ENCODE data around the gene RBM34. TPM values are rescaled to one million over a fixed set of nuclear protein-coding genes. Genes with fewer than 3 reads are reported as not detected.

Gene RBM34
- total RNA-seq, 1 donor from 2014 or later = 129 TPM

DNA sequence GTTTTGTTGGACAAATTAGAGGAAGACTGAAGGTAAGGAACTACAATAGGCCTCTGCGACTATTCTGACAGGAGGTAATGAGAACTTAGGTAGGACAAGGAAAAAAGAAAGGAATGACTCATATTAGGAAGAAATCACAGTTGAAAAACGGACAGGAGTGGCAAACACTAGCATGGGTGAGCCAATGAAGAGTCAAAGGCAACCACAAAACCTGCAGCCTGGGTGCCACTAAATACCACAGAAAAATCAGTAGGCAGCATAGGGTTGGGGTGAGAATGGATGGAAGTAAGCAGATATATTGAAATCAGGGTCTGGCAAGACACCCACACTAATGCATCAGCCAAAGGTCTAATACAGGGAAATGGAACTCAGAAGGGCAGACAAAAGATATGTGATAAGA is 10.0 kb downstream of the RBM34 start:
- Histone ChIP-seq H3K4me3 (ENCODE audit: insufficient read depth, low read depth, low read length) (no peak overlapping the region), H3K27me3 (ENCODE audit: insufficient read depth, low read length) (no peaks in the 10 kb centered on the region), H3K27ac (ENCODE audit: low read depth, low read length) (no peak overlapping the region), H4K20me1 (ENCODE audit: insufficient read depth, low read length) (peaks cover 20% of the 10 kb centered on the region), H2AFZ (ENCODE audit: low read depth, low read length) (no peak overlapping the region), H3K9me3 (ENCODE audit: insufficient read depth, low read depth, low read length) (no peaks in the 10 kb centered on the region), H3K9ac (ENCODE audit: low read length) (no peak overlapping the region), H3K79me2 (ENCODE audit: insufficient read depth, low read length) (peaks cover 25% of the 10 kb centered on the region), H3K4me2 (ENCODE audit: low read length) (no peak overlapping the region), H3K36me3 (ENCODE audit: insufficient read depth, low read length) (peaks cover 54% of the 10 kb centered on the region), H3K4me1 (ENCODE audit: insufficient read depth, low read length) (no peaks in the 10 kb centered on the region)
- TF ChIP-seq CTCF (IDR thresholded peaks at IDR 0.05; ENCODE audit: insufficient read depth, low read depth, low read length) = no peak
- TF ChIP-seq EZH2 (IDR thresholded peaks at IDR 0.05; ENCODE audit: insufficient read depth, low read length) = no peak
- H3K9me3 Mint-ChIP-seq (ENCODE audit: unreplicated experiment) = no peaks in the 10 kb centered on the region
- peaks cover 3% of the 10 kb centered on the region for H3K4me1 Mint-ChIP-seq (ENCODE audit: low read depth, unreplicated experiment)
- DNase-seq (ENCODE audit: low read depth) (no peak), FAIRE-seq (no peak)
- no peaks in the 10 kb centered on the region for H3K27me3 Mint-ChIP-seq (ENCODE audit: low read depth, unreplicated experiment)
- H3K27ac Mint-ChIP-seq (ENCODE audit: unreplicated experiment) = no peak overlapping the region
- H3K4me3 Mint-ChIP-seq (ENCODE audit: unreplicated experiment) = peak overlapping the region; percentile 3
- H3K36me3 Mint-ChIP-seq (ENCODE audit: low read depth, unreplicated experiment) = peaks cover 25% of the 10 kb centered on the region

DNA sequence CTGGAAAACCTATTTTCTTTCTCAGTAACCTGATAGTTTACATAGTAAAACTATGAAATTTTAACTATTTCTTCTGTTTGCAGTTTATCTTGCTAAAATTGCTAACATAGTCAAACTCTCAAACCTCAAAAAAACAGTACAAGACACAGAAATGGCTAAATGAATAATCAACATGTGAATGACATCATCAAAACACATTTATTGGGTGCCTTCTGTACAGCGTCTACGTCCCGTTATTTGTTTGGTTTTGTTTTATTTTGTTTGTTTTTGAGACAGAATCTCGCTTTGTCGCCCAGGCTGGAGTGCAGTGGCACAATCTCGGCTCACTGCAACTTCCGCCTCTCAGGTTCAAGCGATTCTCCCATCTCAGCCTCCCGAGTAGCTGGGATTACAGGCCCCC is 11.2 kb downstream of the RBM34 start:
- DNase-seq (ENCODE audit: low read depth) (no peak), FAIRE-seq (no peak)
- no peak overlapping the region for H3K4me3 Mint-ChIP-seq (ENCODE audit: unreplicated experiment)
- no peak overlapping the region for H3K27ac ChIP-seq (ENCODE audit: low read depth, low read length)
- peaks cover 24% of the 10 kb centered on the region for H4K20me1 ChIP-seq (ENCODE audit: insufficient read depth, low read length)
- H3K36me3 ChIP-seq (ENCODE audit: insufficient read depth, low read length) = peaks cover 64% of the 10 kb centered on the region
- no peak overlapping the region for H3K27ac Mint-ChIP-seq (ENCODE audit: unreplicated experiment)
- H3K27me3 Mint-ChIP-seq (ENCODE audit: low read depth, unreplicated experiment) = no peaks in the 10 kb centered on the region
- H2AFZ ChIP-seq (ENCODE audit: low read depth, low read length) = no peak overlapping the region
- TF ChIP-seq CTCF (IDR thresholded peaks at IDR 0.05; ENCODE audit: insufficient read depth, low read depth, low read length) (no peak), EZH2 (IDR thresholded peaks at IDR 0.05; ENCODE audit: insufficient read depth, low read length) (no peak)
- no peak overlapping the region for H3K4me3 ChIP-seq (ENCODE audit: insufficient read depth, low read depth, low read length)
- H3K27me3 ChIP-seq (ENCODE audit: insufficient read depth, low read length) = no peaks in the 10 kb centered on the region
- peaks cover 30% of the 10 kb centered on the region for H3K79me2 ChIP-seq (ENCODE audit: insufficient read depth, low read length)
- H3K9me3 Mint-ChIP-seq (ENCODE audit: unreplicated experiment) = no peaks in the 10 kb centered on the region
- H3K36me3 Mint-ChIP-seq (ENCODE audit: low read depth, unreplicated experiment) = peaks cover 26% of the 10 kb centered on the region
- peaks cover 3% of the 10 kb centered on the region for H3K4me1 Mint-ChIP-seq (ENCODE audit: low read depth, unreplicated experiment)
- H3K4me1 ChIP-seq (ENCODE audit: insufficient read depth, low read length) = no peaks in the 10 kb centered on the region
- no peak overlapping the region for H3K9ac ChIP-seq (ENCODE audit: low read length)
- H3K9me3 ChIP-seq (ENCODE audit: insufficient read depth, low read depth, low read length) = no peaks in the 10 kb centered on the region
- H3K4me2 ChIP-seq (ENCODE audit: low read length) = no peak overlapping the region

GRCh38 chr1:235147269-235147668 is 13.8 kb downstream of the RBM34 start:
- no peak for TF ChIP-seq EZH2 (IDR thresholded peaks at IDR 0.05; ENCODE audit: insufficient read depth, low read length)
- no peak for TF ChIP-seq CTCF (IDR thresholded peaks at IDR 0.05; ENCODE audit: insufficient read depth, low read depth, low read length)
- Histone ChIP-seq H3K4me3 (ENCODE audit: insufficient read depth, low read depth, low read length) (no peak overlapping the region), H4K20me1 (ENCODE audit: insufficient read depth, low read length) (peaks cover 34% of the 10 kb centered on the region), H3K4me1 (ENCODE audit: insufficient read depth, low read length) (no peaks in the 10 kb centered on the region), H3K36me3 (ENCODE audit: insufficient read depth, low read length) (peaks cover 63% of the 10 kb centered on the region), H3K79me2 (ENCODE audit: insufficient read depth, low read length) (peaks cover 43% of the 10 kb centered on the region), H3K27me3 (ENCODE audit: insufficient read depth, low read length) (no peaks in the 10 kb centered on the region), H3K4me2 (ENCODE audit: low read length) (no peak overlapping the region), H2AFZ (ENCODE audit: low read depth, low read length) (no peak overlapping the region), H3K27ac (ENCODE audit: low read depth, low read length) (no peak overlapping the region), H3K9me3 (ENCODE audit: insufficient read depth, low read depth, low read length) (no peaks in the 10 kb centered on the region), H3K9ac (ENCODE audit: low read length) (no peak overlapping the region)
- no peaks in the 10 kb centered on the region for H3K27me3 Mint-ChIP-seq (ENCODE audit: low read depth, unreplicated experiment)
- no peak for DNase-seq (ENCODE audit: low read depth)
- no peak overlapping the region for H3K27ac Mint-ChIP-seq (ENCODE audit: unreplicated experiment)
- H3K36me3 Mint-ChIP-seq (ENCODE audit: low read depth, unreplicated experiment) = peaks cover 18% of the 10 kb centered on the region
- FAIRE-seq = no peak
- no peak overlapping the region for H3K4me3 Mint-ChIP-seq (ENCODE audit: unreplicated experiment)
- no peaks in the 10 kb centered on the region for H3K9me3 Mint-ChIP-seq (ENCODE audit: unreplicated experiment)
- H3K4me1 Mint-ChIP-seq (ENCODE audit: low read depth, unreplicated experiment) = peaks cover 3% of the 10 kb centered on the region

All from astrocyte (in vitro differentiated cells and primary cell).